Mammary epithelial cell (primary cell): ENCODE data around the gene SLC16A10.

Source experiments
- EZH2 ChIP-seq: IDR thresholded peaks from 2 replicates; pipeline ENCODE4 v1.6.1; 2012; ENCODE audit warnings: low read length, inconsistent platforms, borderline replicate concordance
- TF ChIP-seq, protein P1 (sequence below), 2 donors: IDR thresholded peaks in 1 of 2; conservative IDR thresholded peaks in 1 of 2; 2 replicates each; pipeline ENCODE4 v1.5.1; 2011 to 2012; ENCODE audit warnings: inconsistent platforms in 2 of 2, low read length in 2 of 2, mild to moderate bottlenecking in 2 of 2, control low read depth in 1 of 2, low read depth in 1 of 2; ENCODE audit not compliant: insufficient read depth in 1 of 2; ENCODE audit errors: extremely low read depth in 1 of 2

DNA sequence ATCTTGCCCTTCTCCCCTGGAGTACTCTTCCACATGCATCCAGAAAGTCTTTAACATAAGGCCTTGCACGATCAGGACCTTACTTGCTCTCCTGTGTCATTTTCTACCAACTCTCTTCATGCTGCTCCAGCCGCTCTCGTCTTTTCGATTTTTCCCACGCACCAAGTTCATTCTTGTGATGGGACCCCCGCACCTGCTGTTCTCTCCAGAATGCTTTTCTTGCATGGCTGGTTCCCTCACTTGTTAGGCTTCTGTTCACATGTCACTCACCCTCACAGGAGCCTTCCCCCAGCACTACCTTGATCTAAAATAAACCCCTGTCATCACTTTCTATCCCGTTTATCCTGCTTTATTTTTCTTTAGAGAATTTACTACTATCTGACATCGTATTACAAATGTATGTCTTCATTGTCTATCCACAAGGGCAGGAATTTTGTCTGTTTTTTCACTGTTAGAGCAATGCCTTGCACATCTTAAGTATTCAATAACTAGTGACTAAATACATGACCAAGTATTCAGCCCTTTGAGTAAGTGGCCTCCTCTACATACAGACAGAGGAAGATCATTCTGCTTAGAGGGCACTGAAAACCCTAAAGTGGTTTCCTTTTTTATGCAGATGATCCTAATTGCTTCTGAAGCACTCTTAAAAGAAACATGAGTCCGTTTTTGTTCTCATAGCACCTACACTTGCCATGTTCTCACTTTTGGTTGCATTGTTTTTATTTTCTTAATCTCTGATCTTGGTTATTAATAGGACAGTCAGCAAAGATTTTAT, 166.9 kb downstream of the SLC16A10 start:
- TF ChIP-seq, protein P1, sequence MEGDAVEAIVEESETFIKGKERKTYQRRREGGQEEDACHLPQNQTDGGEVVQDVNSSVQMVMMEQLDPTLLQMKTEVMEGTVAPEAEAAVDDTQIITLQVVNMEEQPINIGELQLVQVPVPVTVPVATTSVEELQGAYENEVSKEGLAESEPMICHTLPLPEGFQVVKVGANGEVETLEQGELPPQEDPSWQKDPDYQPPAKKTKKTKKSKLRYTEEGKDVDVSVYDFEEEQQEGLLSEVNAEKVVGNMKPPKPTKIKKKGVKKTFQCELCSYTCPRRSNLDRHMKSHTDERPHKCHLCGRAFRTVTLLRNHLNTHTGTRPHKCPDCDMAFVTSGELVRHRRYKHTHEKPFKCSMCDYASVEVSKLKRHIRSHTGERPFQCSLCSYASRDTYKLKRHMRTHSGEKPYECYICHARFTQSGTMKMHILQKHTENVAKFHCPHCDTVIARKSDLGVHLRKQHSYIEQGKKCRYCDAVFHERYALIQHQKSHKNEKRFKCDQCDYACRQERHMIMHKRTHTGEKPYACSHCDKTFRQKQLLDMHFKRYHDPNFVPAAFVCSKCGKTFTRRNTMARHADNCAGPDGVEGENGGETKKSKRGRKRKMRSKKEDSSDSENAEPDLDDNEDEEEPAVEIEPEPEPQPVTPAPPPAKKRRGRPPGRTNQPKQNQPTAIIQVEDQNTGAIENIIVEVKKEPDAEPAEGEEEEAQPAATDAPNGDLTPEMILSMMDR (conservative IDR thresholded peaks at IDR 0.05 in 1 of 2, IDR thresholded peaks at IDR 0.05 in 1 of 2; ENCODE audit: extremely low read depth in 1 of 2, insufficient read depth in 1 of 2, low read depth in 1 of 2, low read length in 2 of 2), result no peak
- TF ChIP-seq EZH2, result no peak
